Activated CD8-positive, alpha-beta T cell treated with anti-CD3 and anti-CD28 coated beads for 36 hours (primary cell): Measurements from ENCODE around the gene ACTN3. TPM values are rescaled to one million over a fixed set of nuclear protein-coding genes. Genes with fewer than 3 reads are reported as not detected.
"Not testable (repeated sequence)": the region's sequence is repeated elsewhere in the genome, so short reads cannot be mapped to it uniquely, and the experiment has no call there.

Source experiments
- ATAC-seq: fragments of 200-7000 bp; cut with Tn5 transposase; one replicate; pipeline ENCODE4 v1.10.0; 2021; ENCODE audit warnings: mild to moderate bottlenecking, moderate library complexity
- CTCF ChIA-PET: fragments of 350-600 bp; sonication (Branson Sonifier 250); formaldehyde crosslinking; loops from one replicate; lab custom pipeline; 2021; ENCODE audit warnings: antibody characterized with exemption; lab: Charles Lee
- POLR2A ChIA-PET: fragments of 350-600 bp; sonication (Branson Sonifier 250); formaldehyde crosslinking; loops from one replicate; lab custom pipeline; 2021; ENCODE audit warnings: antibody characterized with exemption; lab: Charles Lee
- DNase-seq: peaks from one replicate; pipeline ENCODE4 v3.0.0-alpha.2; 2020
- H3K27ac Mint-ChIP-seq: one replicate; pipeline ENCODE4 v1.8.0; 2021; ENCODE audit warnings: mild to moderate bottlenecking, mixed read lengths
- H3K27me3 Mint-ChIP-seq: one replicate; pipeline ENCODE4 v1.8.0; 2021; ENCODE audit warnings: mixed read lengths
- H3K36me3 Mint-ChIP-seq: one replicate; pipeline ENCODE4 v1.8.0; 2021; ENCODE audit warnings: low read depth, mixed read lengths
- H3K4me1 Mint-ChIP-seq: one replicate; pipeline ENCODE4 v1.8.0; 2021; ENCODE audit warnings: low read depth, mixed read lengths
- H3K4me3 Mint-ChIP-seq: one replicate; pipeline ENCODE4 v1.8.0; 2021; ENCODE audit warnings: mild to moderate bottlenecking, moderate library complexity, mixed read lengths
- H3K9me3 Mint-ChIP-seq: one replicate; pipeline ENCODE4 v1.8.0; 2021; ENCODE audit warnings: mixed read lengths
- CTCF ChIP-seq: fragments of 200-600 bp; IDR thresholded peaks from one replicate; pipeline ENCODE4 v1.8.0; 2022; ENCODE audit warnings: antibody characterized with exemption, mild to moderate bottlenecking
- intact Hi-C: fragments of 100-400 bp; cut with micrococcal nuclease; formaldehyde crosslinking; loops from one replicate; pipeline ENCODE4 v1.10.0; 2022
- total RNA-seq, 2 experiments: library from RNA; stranded (reverse); gene quantifications; one replicate each; pipeline ENCODE4 v1.2.3, GENCODE V29; 2021

ACTN3 gene
- total RNA-seq, 2 experiments from 2014 or later, result 0.14 TPM; not detected in 1

- ChIA-PET CTCF (interaction anchor here (0.8 to 1.4 kb wide), 4 partner anchors 9 to 291 kb away, joined by 3 read pairs; partner anchors contain the start of gene MRPL11), POLR2A (interaction anchor here (0.6 to 1.4 kb wide), 4 partner anchors 10 to 1605 kb away, joined by 3 to 7 read pairs (median 4); no protein-coding TSS in a partner anchor)
- Mint-ChIP-seq H3K4me1 (peaks cover 17% of the 10 kb centered on the region), H3K27me3 (no peaks in the 10 kb centered on the region), H3K4me3 (peak overlapping the region; percentile 75), H3K9me3 (no peaks in the 10 kb centered on the region), H3K36me3 (peaks cover 12% of the 10 kb centered on the region), H3K27ac (peak overlapping the region; percentile 86)
- intact Hi-C loops, result loop anchor here (10.0 kb wide), 2 partner anchors 59 to 131 kb away; partner anchors contain the start of genes DPP3 and RBM4B
- ATAC-seq (peak; percentile 63), DNase-seq (peak; percentile 86)
- TF ChIP-seq CTCF, result peak; percentile 64
These were observed 3.2 kb upstream of the ACTN3 start for GRCh38 chr11:66543263-66544107.

GRCh38 chr11:66544952-66545351 is 1.8 kb upstream of the ACTN3 start:
- H3K4me3 Mint-ChIP-seq, result peak overlapping the region; percentile 85
- H3K4me1 Mint-ChIP-seq, result peaks cover 17% of the 10 kb centered on the region
- not testable (repeated sequence) for H3K27me3 Mint-ChIP-seq, DNase-seq, H3K9me3 Mint-ChIP-seq, ATAC-seq
- ChIA-PET CTCF (interaction anchor here (1.2 to 2.8 kb wide), 5 partner anchors 34 to 159 kb away, joined by 3 to 23 read pairs (median 4); partner anchors contain the start of genes BBS1, CCDC87, CCS and RBM4B), POLR2A (interaction anchor here (0.6 to 2.5 kb wide), 6 partner anchors 35 to 184 kb away, joined by 3 to 21 read pairs (median 3); partner anchors contain the start of genes RBM4 and RBM4B)
- intact Hi-C loops, result loop anchor here (10.0 kb wide), 2 partner anchors 60 to 130 kb away; partner anchors contain the start of genes DPP3 and RBM4B
- H3K27ac Mint-ChIP-seq, result peak overlapping the region; percentile 83
- H3K36me3 Mint-ChIP-seq, result peaks cover 10% of the 10 kb centered on the region

GRCh38 chr11:66545701-66546367 is 869 bp upstream of the ACTN3 start, which contains the start of gene ZDHHC24:
Gene ZDHHC24 (minus strand): TSS chr11:66546048. CDS start chr11:66546003, 45 bp downstream.
- Mint-ChIP-seq H3K9me3 (no peaks in the 10 kb centered on the region), H3K27me3 (no peaks in the 10 kb centered on the region), H3K4me3 (peak within 1 kb of the TSS; percentile 85), H3K27ac (peak within 1 kb of the TSS; percentile 83), H3K36me3 (peaks cover 10% of the 10 kb centered on the region), H3K4me1 (peaks cover 17% of the 10 kb centered on the region)
- no peak for TF ChIP-seq CTCF
- DNase-seq (peak; percentile 96), ATAC-seq (peak; percentile 90)
- ChIA-PET CTCF (interaction anchor here (0.8 to 2.8 kb wide), 9 partner anchors 13 to 160 kb away, joined by 3 to 23 read pairs (median 4); partner anchors contain the start of genes BBS1, CCDC87, CCS and DPP3), POLR2A (interaction anchor here (0.6 to 2.5 kb wide), 11 partner anchors 13 to 132 kb away, joined by 3 to 21 read pairs (median 3); partner anchors contain the start of genes MRPL11, RBM14, RBM4 and RBM4B)
- intact Hi-C loops, result loop anchor here (10.0 kb wide), 2 partner anchors 61 to 129 kb away; partner anchors contain the start of genes DPP3 and RBM4B

GRCh38 chr11:66546966-66547661 is 411 bp downstream of the ACTN3 start:
- intact Hi-C loops, result loop anchor here (10.0 kb wide), 2 partner anchors 62 to 128 kb away; partner anchors contain the start of genes DPP3 and RBM4B
- Mint-ChIP-seq H3K4me3 (peak overlapping the region; percentile 85), H3K27me3 (no peaks in the 10 kb centered on the region), H3K36me3 (peaks cover 3% of the 10 kb centered on the region), H3K4me1 (peaks cover 17% of the 10 kb centered on the region), H3K27ac (no peak overlapping the region), H3K9me3 (no peaks in the 10 kb centered on the region)
- DNase-seq (no peak), ATAC-seq (no peak)
- ChIA-PET POLR2A (interaction anchor here (0.5 to 2.5 kb wide), 6 partner anchors 69 to 669 kb away, joined by 3 to 21 read pairs (median 4); partner anchors contain the start of genes RBM14, RBM4 and RBM4B), CTCF (interaction anchor here (1.0 to 2.8 kb wide), 3 partner anchors 15 to 131 kb away, joined by 3 to 23 read pairs (median 4); partner anchors contain the start of gene RBM4B)
- no peak for TF ChIP-seq CTCF
